Measurements from ENCODE around the gene SCAPER. TPM values are rescaled to one million over a fixed set of nuclear protein-coding genes. Genes with fewer than 3 reads are reported as not detected.

The SCAPER gene
- total RNA-seq, 2 experiments from 2014 or later, result 31.4 to 32.7 TPM

GRCh38 chr15:76553102-76553501, 352.0 kb downstream of the SCAPER start:
- Mint-ChIP-seq H3K4me3 (no peak overlapping the region), H3K27ac (no peak overlapping the region), H3K36me3 (ENCODE audit: low read depth) (peaks cover 10% of the 10 kb centered on the region), H3K9me3 (peaks cover 17% of the 10 kb centered on the region), H3K27me3 (no peaks in the 10 kb centered on the region), H3K4me1 (ENCODE audit: low read depth) (peaks cover 14% of the 10 kb centered on the region)
- ChIA-PET POLR2A (no interaction called here), CTCF (no interaction called here)
- TF ChIP-seq, protein P1, sequence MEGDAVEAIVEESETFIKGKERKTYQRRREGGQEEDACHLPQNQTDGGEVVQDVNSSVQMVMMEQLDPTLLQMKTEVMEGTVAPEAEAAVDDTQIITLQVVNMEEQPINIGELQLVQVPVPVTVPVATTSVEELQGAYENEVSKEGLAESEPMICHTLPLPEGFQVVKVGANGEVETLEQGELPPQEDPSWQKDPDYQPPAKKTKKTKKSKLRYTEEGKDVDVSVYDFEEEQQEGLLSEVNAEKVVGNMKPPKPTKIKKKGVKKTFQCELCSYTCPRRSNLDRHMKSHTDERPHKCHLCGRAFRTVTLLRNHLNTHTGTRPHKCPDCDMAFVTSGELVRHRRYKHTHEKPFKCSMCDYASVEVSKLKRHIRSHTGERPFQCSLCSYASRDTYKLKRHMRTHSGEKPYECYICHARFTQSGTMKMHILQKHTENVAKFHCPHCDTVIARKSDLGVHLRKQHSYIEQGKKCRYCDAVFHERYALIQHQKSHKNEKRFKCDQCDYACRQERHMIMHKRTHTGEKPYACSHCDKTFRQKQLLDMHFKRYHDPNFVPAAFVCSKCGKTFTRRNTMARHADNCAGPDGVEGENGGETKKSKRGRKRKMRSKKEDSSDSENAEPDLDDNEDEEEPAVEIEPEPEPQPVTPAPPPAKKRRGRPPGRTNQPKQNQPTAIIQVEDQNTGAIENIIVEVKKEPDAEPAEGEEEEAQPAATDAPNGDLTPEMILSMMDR (IDR thresholded peaks at IDR 0.05), result no peak
- intact Hi-C loops (cut with micrococcal nuclease), result no loop called here
- no peak for ATAC-seq
- no peak for DNase-seq

GRCh38 chr15:76546805-76547204, 358.3 kb downstream of the SCAPER start:
- Mint-ChIP-seq H3K27ac (no peak overlapping the region), H3K27me3 (no peaks in the 10 kb centered on the region), H3K4me1 (ENCODE audit: low read depth) (no peaks in the 10 kb centered on the region), H3K36me3 (ENCODE audit: low read depth) (peaks cover 4% of the 10 kb centered on the region), H3K9me3 (peaks cover 17% of the 10 kb centered on the region), H3K4me3 (no peak overlapping the region)
- intact Hi-C loops (cut with micrococcal nuclease), result no loop called here
- ChIA-PET CTCF (no interaction called here), POLR2A (no interaction called here)
- no peak for ATAC-seq
- DNase-seq, result no peak
- TF ChIP-seq, protein P1 (IDR thresholded peaks at IDR 0.05), result no peak

GRCh38 chr15:76533995-76534394, 371.1 kb downstream of the SCAPER start:
- POLR2A ChIA-PET, result no interaction called here
- no peaks in the 10 kb centered on the region for H3K27me3 Mint-ChIP-seq
- no peak for ATAC-seq
- no peaks in the 10 kb centered on the region for H3K4me1 Mint-ChIP-seq (ENCODE audit: low read depth)
- peaks cover 3% of the 10 kb centered on the region for H3K9me3 Mint-ChIP-seq
- intact Hi-C loops (cut with micrococcal nuclease), result no loop called here
- CTCF ChIA-PET, result no interaction called here
- DNase-seq, result no peak
- TF ChIP-seq, protein P1 (IDR thresholded peaks at IDR 0.05), result no peak
- peaks cover 7% of the 10 kb centered on the region for H3K36me3 Mint-ChIP-seq (ENCODE audit: low read depth)
- H3K4me3 Mint-ChIP-seq, result no peak overlapping the region
- H3K27ac Mint-ChIP-seq, result no peak overlapping the region

DNA sequence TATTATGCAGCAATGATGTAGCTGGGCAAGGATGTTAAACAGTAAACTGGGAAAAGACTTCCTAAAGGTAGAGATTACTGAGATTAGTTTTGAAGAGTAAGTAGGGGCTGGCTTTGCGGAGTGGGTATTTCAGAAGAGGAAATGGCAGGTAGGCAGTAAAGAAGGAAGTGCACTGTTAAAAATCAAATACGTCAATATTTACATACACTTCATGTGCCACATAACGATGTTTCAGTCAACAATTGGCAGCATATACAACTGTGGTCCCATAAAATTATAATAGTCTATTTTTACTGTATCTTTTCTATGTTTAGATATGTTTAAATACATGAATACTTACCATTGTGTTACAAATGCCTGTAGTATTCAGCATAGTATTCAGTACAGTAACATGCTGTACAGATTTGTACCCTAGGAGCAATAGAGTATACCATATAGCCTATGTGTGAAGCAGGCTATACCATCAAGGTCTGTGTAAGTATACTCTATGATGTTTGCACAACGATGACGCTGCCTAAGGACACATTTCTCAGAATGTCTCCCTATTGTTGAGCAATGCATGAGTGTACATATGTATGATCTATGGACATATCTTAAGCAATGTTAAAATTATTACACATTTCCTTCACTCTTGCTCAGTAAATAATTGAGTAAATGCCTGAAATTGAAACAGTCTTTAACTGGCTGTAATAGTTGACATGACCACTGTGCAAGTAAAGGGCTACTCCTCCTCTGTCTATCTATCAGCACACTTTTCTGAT, 371.9 kb downstream of the SCAPER start:
- TF ChIP-seq, protein P1 (IDR thresholded peaks at IDR 0.05), result no peak
- DNase-seq (no peak), ATAC-seq (no peak)
- intact Hi-C loops (cut with micrococcal nuclease), result no loop called here
- Mint-ChIP-seq H3K36me3 (ENCODE audit: low read depth) (peaks cover 3% of the 10 kb centered on the region), H3K4me3 (no peak overlapping the region), H3K4me1 (ENCODE audit: low read depth) (no peaks in the 10 kb centered on the region), H3K27ac (no peak overlapping the region), H3K9me3 (no peaks in the 10 kb centered on the region), H3K27me3 (no peaks in the 10 kb centered on the region)
- CTCF ChIA-PET, result no interaction called here
- POLR2A ChIA-PET, result no interaction called here

GRCh38 chr15:76529911-76530310, 375.2 kb downstream of the SCAPER start:
- no peak overlapping the region for H3K4me3 Mint-ChIP-seq
- TF ChIP-seq, protein P1 (IDR thresholded peaks at IDR 0.05), result no peak
- H3K36me3 Mint-ChIP-seq (ENCODE audit: low read depth), result no peaks in the 10 kb centered on the region
- ChIA-PET CTCF (no interaction called here), POLR2A (no interaction called here)
- no peaks in the 10 kb centered on the region for H3K9me3 Mint-ChIP-seq
- no peak for ATAC-seq
- no peaks in the 10 kb centered on the region for H3K4me1 Mint-ChIP-seq (ENCODE audit: low read depth)
- intact Hi-C loops (cut with micrococcal nuclease), result no loop called here
- no peak overlapping the region for H3K27ac Mint-ChIP-seq
- H3K27me3 Mint-ChIP-seq, result no peaks in the 10 kb centered on the region
- no peak for DNase-seq
